CD8-positive, alpha-beta memory T cell (primary cell): ENCODE results near the gene LRRC4C. TPM values are rescaled to one million over a fixed set of nuclear protein-coding genes. Genes with fewer than 3 reads are reported as not detected.

Experiments used
- CTCF ChIA-PET: fragments of 350-600 bp; sonication (Branson Sonifier 250); formaldehyde crosslinking; loops from one replicate; lab custom pipeline; 2021; ENCODE audit warnings: antibody characterized with exemption; lab: Charles Lee
- POLR2A ChIA-PET: fragments of 350-600 bp; sonication (Branson Sonifier 250); formaldehyde crosslinking; loops from one replicate; lab custom pipeline; 2021; ENCODE audit warnings: antibody characterized with exemption; lab: Charles Lee
- DNase-seq, 5 donors: peaks; one replicate each; pipeline versions ENCODE4 v3.0.0 to v3.0.0-alpha.2; 2020 to 2022; ENCODE audit warnings: mixed read lengths in 1 of 5
- H3K27ac ChIP-seq: one replicate; pipeline ENCODE4 v1.7.0; 2013; ENCODE audit warnings: low read depth, mild to moderate bottlenecking, low read length, moderate library complexity
- H3K27me3 ChIP-seq: 2 replicates; pipeline ENCODE4 v1.7.0; 2013; ENCODE audit warnings: low read length, mild to moderate bottlenecking; ENCODE audit not compliant: insufficient read depth, poor library complexity, severe bottlenecking
- H3K36me3 ChIP-seq: 2 replicates; pipeline ENCODE4 v1.7.0; 2013; ENCODE audit warnings: mild to moderate bottlenecking, low read length, moderate library complexity; ENCODE audit not compliant: insufficient read depth
- H3K4me1 ChIP-seq: 2 replicates; pipeline ENCODE4 v1.7.0; 2013; ENCODE audit warnings: mild to moderate bottlenecking, low read length, moderate library complexity; ENCODE audit not compliant: insufficient read depth
- H3K4me3 ChIP-seq: 2 replicates; pipeline ENCODE4 v1.7.0; 2013; ENCODE audit warnings: mild to moderate bottlenecking, low read length
- H3K9me3 ChIP-seq: 2 replicates; pipeline ENCODE4 v1.7.0; 2013; ENCODE audit warnings: mild to moderate bottlenecking, low read length
- H3K27ac Mint-ChIP-seq, 8 donors: one replicate each; pipeline ENCODE4 v1.8.0; 2020 to 2021; ENCODE audit warnings: mixed read lengths in 8 of 8, mild to moderate bottlenecking in 6 of 8, inconsistent platforms in 3 of 8, moderate library complexity in 3 of 8
- H3K27me3 Mint-ChIP-seq, 2 donors: one replicate each; pipeline ENCODE4 v1.8.0; 2020 to 2021; ENCODE audit warnings: mixed read lengths in 2 of 2, mild to moderate bottlenecking in 1 of 2, moderate library complexity in 1 of 2
- H3K36me3 Mint-ChIP-seq, 3 donors: one replicate each; pipeline ENCODE4 v1.8.0; 2020 to 2021; ENCODE audit warnings: mixed read lengths in 3 of 3, inconsistent platforms in 1 of 3, mild to moderate bottlenecking in 1 of 3
- H3K4me1 Mint-ChIP-seq, 3 donors: one replicate each; pipeline ENCODE4 v1.8.0; 2020 to 2021; ENCODE audit warnings: mixed read lengths in 3 of 3, inconsistent platforms in 1 of 3, mild to moderate bottlenecking in 1 of 3
- H3K4me3 Mint-ChIP-seq, 7 donors: one replicate each; pipeline ENCODE4 v1.8.0; 2020 to 2021; ENCODE audit warnings: mixed read lengths in 7 of 7, mild to moderate bottlenecking in 6 of 7, moderate library complexity in 4 of 7, inconsistent platforms in 2 of 7
- H3K9me3 Mint-ChIP-seq, 5 donors: one replicate each; pipeline ENCODE4 v1.8.0; 2020 to 2022; ENCODE audit warnings: mixed read lengths in 5 of 5, mild to moderate bottlenecking in 3 of 5, moderate library complexity in 2 of 5, inconsistent platforms in 1 of 5
- polyA plus RNA-seq: library from polyadenylated mRNA; unstranded; fragments of 300-500 nt; fragmentation: Illumina TruSeq; gene quantifications from one replicate; pipeline ENCODE4 v1.2.3, GENCODE V29; 2021
- total RNA-seq, 2 experiments: library from RNA; stranded (reverse); gene quantifications; one replicate each; pipeline ENCODE4 v1.2.3, GENCODE V29; 2021

Gene LRRC4C
- total and polyA plus RNA-seq, 3 experiments from 2014 or later = not detected

DNA sequence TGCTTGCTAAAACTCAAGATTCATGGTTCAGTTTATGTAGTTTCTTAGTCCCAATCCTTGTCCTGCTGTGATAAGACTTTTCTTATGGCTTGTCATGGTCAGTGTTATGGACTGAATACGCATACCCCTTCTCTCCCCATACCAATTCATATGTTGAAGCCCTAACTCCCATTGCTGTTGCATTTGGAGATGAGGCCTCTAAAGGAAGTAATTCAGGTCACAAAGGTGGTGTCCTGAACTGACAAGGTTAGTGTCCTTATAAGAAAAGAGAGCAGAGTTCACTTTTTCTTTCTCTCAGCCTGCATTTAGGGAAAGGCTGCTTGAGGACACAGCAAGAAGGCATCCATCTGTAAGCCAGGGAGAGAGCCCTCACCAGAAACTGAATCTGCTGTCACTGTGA, 618.2 kb downstream of the LRRC4C start:
- ChIA-PET POLR2A (no interaction called here), CTCF (no interaction called here)
- H3K4me3 Mint-ChIP-seq = peak overlapping the region in 1 of 7 donors; percentile 13
- Histone ChIP-seq H3K4me1 (no peaks in the 10 kb centered on the region), H3K27me3 (no peaks in the 10 kb centered on the region), H3K9me3 (peaks cover 8% of the 10 kb centered on the region), H3K27ac (no peak overlapping the region), H3K4me3 (no peak overlapping the region), H3K36me3 (no peaks in the 10 kb centered on the region)
- H3K27ac Mint-ChIP-seq = no peak overlapping the region
- H3K4me1 Mint-ChIP-seq = no peaks in the 10 kb centered on the region
- no peaks in the 10 kb centered on the region for H3K27me3 Mint-ChIP-seq
- H3K9me3 Mint-ChIP-seq = peaks cover 9 to 25% (median 14%) of the 10 kb centered on the region in 5 donors
- H3K36me3 Mint-ChIP-seq = no peaks in the 10 kb centered on the region
- DNase-seq = no peak

DNA sequence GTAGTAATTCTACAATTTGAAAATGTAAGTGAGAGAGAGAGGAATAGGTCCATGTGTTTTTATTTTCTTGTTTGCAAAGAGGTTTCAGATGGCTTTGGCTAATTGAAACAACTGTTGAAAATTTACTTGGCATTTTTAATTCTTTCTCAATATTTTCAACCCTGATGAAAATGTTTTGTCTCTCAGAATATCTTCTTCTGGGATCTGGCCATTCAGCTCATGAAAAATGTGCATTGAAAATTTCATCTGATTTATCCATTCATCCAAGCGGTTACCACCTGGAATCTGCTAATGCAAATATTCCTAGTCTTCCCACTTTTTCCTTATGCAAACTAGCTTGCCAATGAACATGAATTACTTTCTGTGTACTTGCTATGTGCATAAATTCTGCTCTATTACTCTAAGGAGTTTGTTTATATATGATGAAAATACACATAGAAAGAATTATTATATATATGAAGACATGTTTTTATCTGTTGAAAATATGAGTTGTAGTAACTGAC, 621.2 kb downstream of the LRRC4C start:
- Mint-ChIP-seq H3K36me3 (no peaks in the 10 kb centered on the region), H3K4me3 (no peak overlapping the region), H3K4me1 (no peaks in the 10 kb centered on the region), H3K9me3 (peaks cover 2 to 13% (median 9%) of the 10 kb centered on the region in 5 donors), H3K27me3 (no peaks in the 10 kb centered on the region), H3K27ac (no peak overlapping the region)
- H3K9me3 ChIP-seq = peaks cover 3% of the 10 kb centered on the region
- H3K4me3 ChIP-seq = no peak overlapping the region
- DNase-seq = no peak
- H3K27me3 ChIP-seq = no peaks in the 10 kb centered on the region
- ChIA-PET CTCF (no interaction called here), POLR2A (no interaction called here)
- no peaks in the 10 kb centered on the region for H3K36me3 ChIP-seq
- no peaks in the 10 kb centered on the region for H3K4me1 ChIP-seq
- no peak overlapping the region for H3K27ac ChIP-seq

DNA sequence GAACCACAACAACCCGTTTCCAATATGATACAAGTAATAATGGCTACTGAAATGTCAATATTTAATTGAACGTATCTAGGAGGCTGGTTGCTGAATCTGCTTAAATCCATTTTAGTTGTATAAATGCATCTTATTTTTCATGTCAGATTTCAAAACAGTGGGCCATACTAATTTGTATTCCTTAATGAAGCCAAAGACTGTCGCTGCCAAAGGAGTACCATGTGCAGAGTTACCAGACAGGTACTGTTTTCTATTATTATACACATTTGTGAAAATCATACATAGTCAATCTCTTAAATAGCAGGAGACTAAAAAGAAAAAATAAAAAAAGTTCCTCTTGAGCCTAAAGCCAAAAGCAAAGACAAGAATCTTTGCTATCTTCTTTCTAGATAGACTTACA, 632.3 kb downstream of the LRRC4C start:
- H3K27me3 Mint-ChIP-seq = no peaks in the 10 kb centered on the region
- no peaks in the 10 kb centered on the region for H3K36me3 Mint-ChIP-seq
- Histone ChIP-seq H3K27me3 (no peaks in the 10 kb centered on the region), H3K9me3 (no peaks in the 10 kb centered on the region), H3K27ac (no peak overlapping the region), H3K4me3 (no peak overlapping the region), H3K36me3 (no peaks in the 10 kb centered on the region), H3K4me1 (no peaks in the 10 kb centered on the region)
- DNase-seq = no peak
- no peaks in the 10 kb centered on the region for H3K4me1 Mint-ChIP-seq
- ChIA-PET POLR2A (no interaction called here), CTCF (no interaction called here)
- peaks cover 3 to 40% (median 22%) of the 10 kb centered on the region in 5 donors for H3K9me3 Mint-ChIP-seq
- H3K4me3 Mint-ChIP-seq = no peak overlapping the region
- no peak overlapping the region for H3K27ac Mint-ChIP-seq

DNA sequence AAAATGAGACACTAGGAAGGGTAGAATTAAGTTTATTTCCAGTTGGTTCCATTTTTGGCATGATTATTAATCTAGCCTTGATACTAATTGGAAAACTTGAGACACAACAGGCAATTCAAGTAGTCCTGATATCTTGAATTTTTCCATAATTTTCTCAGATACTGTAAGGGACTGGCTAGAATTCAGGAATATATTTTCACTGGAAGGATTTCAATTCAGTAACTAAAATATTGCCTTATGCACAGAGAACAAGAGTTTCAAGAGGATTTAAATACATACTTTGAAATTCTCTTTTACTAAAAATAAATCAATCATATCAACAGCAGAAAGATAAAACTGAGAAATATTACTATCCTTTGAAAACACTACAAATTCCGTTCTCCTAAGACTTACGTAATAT, 632.9 kb downstream of the LRRC4C start:
- no peak overlapping the region for H3K4me3 Mint-ChIP-seq
- H3K27ac Mint-ChIP-seq = no peak overlapping the region
- Histone ChIP-seq H3K4me1 (no peaks in the 10 kb centered on the region), H3K4me3 (no peak overlapping the region), H3K27ac (no peak overlapping the region), H3K9me3 (no peaks in the 10 kb centered on the region), H3K27me3 (no peaks in the 10 kb centered on the region), H3K36me3 (no peaks in the 10 kb centered on the region)
- no peaks in the 10 kb centered on the region for H3K4me1 Mint-ChIP-seq
- peaks cover 3 to 42% (median 23%) of the 10 kb centered on the region in 5 donors for H3K9me3 Mint-ChIP-seq
- no peaks in the 10 kb centered on the region for H3K27me3 Mint-ChIP-seq
- CTCF ChIA-PET = no interaction called here
- DNase-seq = no peak
- POLR2A ChIA-PET = no interaction called here
- no peaks in the 10 kb centered on the region for H3K36me3 Mint-ChIP-seq

DNA sequence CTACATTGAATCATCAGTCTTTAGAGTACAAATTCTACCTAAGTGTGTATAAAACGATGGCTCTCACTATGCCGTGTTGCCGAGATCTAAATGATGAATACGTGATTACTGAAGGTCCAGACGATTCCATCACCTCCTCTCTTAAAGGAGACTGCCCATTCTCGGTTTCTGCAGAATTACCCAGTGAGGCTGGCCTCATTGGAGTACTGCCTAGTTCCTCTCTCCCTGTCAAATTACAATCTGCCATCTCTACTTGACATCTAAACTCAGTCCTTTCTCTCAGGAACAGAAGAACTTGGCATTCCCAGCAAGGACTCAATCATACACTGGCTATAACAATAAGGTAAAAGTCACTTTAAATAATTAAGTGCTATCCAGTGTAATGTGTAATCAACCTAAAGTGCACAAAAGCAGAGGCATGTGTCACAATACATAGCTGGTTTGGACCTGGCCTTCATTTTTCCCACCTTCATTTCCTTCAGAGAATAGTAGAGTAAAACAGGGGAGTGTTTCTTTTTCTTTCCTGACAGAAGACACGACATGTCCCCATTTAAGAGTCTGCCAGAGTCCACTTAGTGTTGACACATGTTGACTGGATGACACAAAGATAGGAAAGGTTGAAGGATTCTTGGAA, 634.1 kb downstream of the LRRC4C start:
- Mint-ChIP-seq H3K27ac (no peak overlapping the region), H3K4me1 (no peaks in the 10 kb centered on the region), H3K9me3 (peaks cover 3 to 41% (median 22%) of the 10 kb centered on the region in 5 donors), H3K36me3 (no peaks in the 10 kb centered on the region), H3K4me3 (no peak overlapping the region), H3K27me3 (no peaks in the 10 kb centered on the region)
- ChIA-PET POLR2A (no interaction called here), CTCF (no interaction called here)
- Histone ChIP-seq H3K36me3 (no peaks in the 10 kb centered on the region), H3K27ac (no peak overlapping the region), H3K4me1 (no peaks in the 10 kb centered on the region), H3K27me3 (no peaks in the 10 kb centered on the region), H3K9me3 (no peaks in the 10 kb centered on the region), H3K4me3 (no peak overlapping the region)
- DNase-seq = no peak

DNA sequence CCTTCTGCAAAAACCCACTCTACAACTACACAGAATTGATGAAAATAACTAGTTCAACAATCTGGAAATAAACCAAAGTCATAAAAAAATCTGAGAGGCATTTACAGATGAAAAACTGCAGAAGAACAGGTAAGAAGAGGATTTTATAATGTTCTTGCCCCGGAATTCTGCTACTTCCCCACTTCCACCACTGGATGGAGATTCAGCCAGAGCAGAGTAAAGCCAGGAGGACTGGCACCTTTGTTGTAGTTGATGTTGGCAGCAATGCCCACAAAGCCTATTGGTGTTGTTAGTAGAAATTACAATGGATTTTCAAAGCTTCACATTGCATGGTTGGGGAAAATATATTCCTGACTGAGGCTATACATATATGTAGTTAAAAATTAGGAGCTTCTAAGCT, 640.2 kb downstream of the LRRC4C start:
- H3K4me1 Mint-ChIP-seq = no peaks in the 10 kb centered on the region
- H3K9me3 ChIP-seq = no peaks in the 10 kb centered on the region
- H3K36me3 ChIP-seq = no peaks in the 10 kb centered on the region
- H3K27ac ChIP-seq = no peak overlapping the region
- H3K9me3 Mint-ChIP-seq = peaks cover 6 to 47% (median 16%) of the 10 kb centered on the region in 5 donors
- H3K4me3 Mint-ChIP-seq = no peak overlapping the region
- no peak for DNase-seq
- H3K27ac Mint-ChIP-seq = no peak overlapping the region
- no peaks in the 10 kb centered on the region for H3K27me3 ChIP-seq
- H3K4me3 ChIP-seq = no peak overlapping the region
- H3K36me3 Mint-ChIP-seq = no peaks in the 10 kb centered on the region
- CTCF ChIA-PET = no interaction called here
- H3K4me1 ChIP-seq = no peaks in the 10 kb centered on the region
- no peaks in the 10 kb centered on the region for H3K27me3 Mint-ChIP-seq
- POLR2A ChIA-PET = no interaction called here

DNA sequence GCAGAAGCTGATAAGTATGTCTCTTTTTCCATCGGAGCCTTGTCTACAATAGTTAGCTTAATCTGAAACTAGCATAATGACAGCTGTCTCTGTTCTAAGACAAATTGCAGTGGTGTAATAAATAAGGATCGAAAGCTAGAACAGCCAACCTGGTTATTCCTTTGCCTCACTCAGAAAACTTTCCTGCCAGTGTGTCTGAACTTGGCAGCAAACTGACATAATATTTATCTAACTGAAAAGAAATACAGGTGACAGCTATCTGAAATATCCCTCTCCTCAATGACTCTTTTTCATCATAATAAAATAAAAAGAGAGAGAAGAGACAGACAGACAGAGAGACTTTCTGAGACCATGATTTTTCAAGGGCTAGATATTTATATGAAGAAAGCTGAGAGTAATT, 642.5 kb downstream of the LRRC4C start:
- H3K9me3 ChIP-seq = no peaks in the 10 kb centered on the region
- H3K36me3 Mint-ChIP-seq = no peaks in the 10 kb centered on the region
- no peaks in the 10 kb centered on the region for H3K27me3 ChIP-seq
- no peaks in the 10 kb centered on the region for H3K4me1 Mint-ChIP-seq
- no peak overlapping the region for H3K27ac ChIP-seq
- no peaks in the 10 kb centered on the region for H3K4me1 ChIP-seq
- H3K27me3 Mint-ChIP-seq = no peaks in the 10 kb centered on the region
- no peaks in the 10 kb centered on the region for H3K36me3 ChIP-seq
- no peak overlapping the region for H3K4me3 ChIP-seq
- no peak overlapping the region for H3K4me3 Mint-ChIP-seq
- CTCF ChIA-PET = no interaction called here
- H3K9me3 Mint-ChIP-seq = peaks cover 4 to 43% (median 11%) of the 10 kb centered on the region in 5 donors
- DNase-seq = no peak
- POLR2A ChIA-PET = no interaction called here
- no peak overlapping the region for H3K27ac Mint-ChIP-seq

DNA sequence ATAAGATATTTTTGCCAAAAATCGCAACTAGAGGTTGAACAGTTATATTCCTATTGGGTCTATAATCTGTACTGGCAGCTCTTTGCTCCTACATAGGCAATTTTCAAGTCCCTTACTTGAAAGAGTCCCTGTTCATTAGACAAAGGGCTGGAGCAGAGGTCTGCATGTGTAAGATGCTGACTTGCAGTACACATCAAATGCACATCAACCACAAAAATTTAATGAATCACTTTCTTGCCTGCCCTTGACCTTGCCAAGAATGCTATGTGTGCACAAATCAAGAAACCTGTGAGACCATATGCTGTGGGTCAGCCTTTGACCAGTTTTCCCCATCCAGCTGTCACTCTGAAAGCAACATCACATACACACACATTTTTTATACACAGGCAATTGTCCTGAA, 661.5 kb downstream of the LRRC4C start:
- DNase-seq = no peak
- no peak overlapping the region for H3K4me3 ChIP-seq
- no peak overlapping the region for H3K27ac Mint-ChIP-seq
- CTCF ChIA-PET = no interaction called here
- no peaks in the 10 kb centered on the region for H3K27me3 Mint-ChIP-seq
- peaks cover 11 to 45% (median 15%) of the 10 kb centered on the region in 5 donors for H3K9me3 Mint-ChIP-seq
- POLR2A ChIA-PET = no interaction called here
- no peak overlapping the region for H3K27ac ChIP-seq
- no peaks in the 10 kb centered on the region for H3K9me3 ChIP-seq
- H3K36me3 Mint-ChIP-seq = peaks cover 0 to 1% (median 0%) of the 10 kb centered on the region in 3 donors
- no peak overlapping the region for H3K4me3 Mint-ChIP-seq
- no peaks in the 10 kb centered on the region for H3K27me3 ChIP-seq
- H3K4me1 ChIP-seq = no peaks in the 10 kb centered on the region
- H3K4me1 Mint-ChIP-seq = no peaks in the 10 kb centered on the region
- no peaks in the 10 kb centered on the region for H3K36me3 ChIP-seq
